Adipocyte (in vitro differentiated cells): ENCODE measurements around the gene MFRP.
A peak's percentile ranks its signal among the peaks of the same experiment; 100 is the strongest.

Experiments
- DNase-seq: peaks from one replicate; pipeline ENCODE4 v3.0.0-alpha.2; 2015; ENCODE audit warnings: low read depth
- H3K27me3 ChIP-seq: replicated peaks from 2 replicates; pipeline ENCODE4 v1.7.0; 2013; ENCODE audit warnings: mild to moderate bottlenecking, low read length, moderate library complexity; ENCODE audit not compliant: control insufficient read depth, insufficient read depth
- H3K36me3 ChIP-seq: 2 replicates; pipeline ENCODE4 v1.7.0; 2013; ENCODE audit warnings: low read length, mild to moderate bottlenecking, moderate library complexity; ENCODE audit not compliant: control insufficient read depth, insufficient read depth, severe bottlenecking
- H3K4me1 ChIP-seq: 2 replicates; pipeline ENCODE4 v1.7.0; 2013; ENCODE audit warnings: mild to moderate bottlenecking, low read length, moderate library complexity; ENCODE audit not compliant: control insufficient read depth, insufficient read depth
- H3K4me3 ChIP-seq: 2 replicates; pipeline ENCODE4 v1.7.0; 2013; ENCODE audit warnings: mild to moderate bottlenecking, low read length, moderate library complexity
- H3K9ac ChIP-seq: 2 replicates; pipeline ENCODE4 v1.7.0; 2013; ENCODE audit warnings: mild to moderate bottlenecking, low read length, moderate library complexity
- H3K9me3 ChIP-seq: 2 replicates; pipeline ENCODE4 v1.7.0; 2013; ENCODE audit warnings: mild to moderate bottlenecking, low read length, moderate library complexity; ENCODE audit not compliant: control insufficient read depth

The MFRP gene

GRCh38 chr11:119362741-119363080, 16.2 kb upstream of the MFRP start:
- no peaks in the 10 kb centered on the region for H3K27me3 ChIP-seq
- no peaks in the 10 kb centered on the region for H3K9me3 ChIP-seq
- peaks cover 49% of the 10 kb centered on the region for H3K4me1 ChIP-seq
- no peak overlapping the region for H3K4me3 ChIP-seq
- peaks cover 3% of the 10 kb centered on the region for H3K36me3 ChIP-seq
- H3K9ac ChIP-seq: no peak overlapping the region
- DNase-seq: no peak

GRCh38 chr11:119361941-119362725, 15.6 kb upstream of the MFRP start:
- Histone ChIP-seq H3K27me3 (no peaks in the 10 kb centered on the region), H3K9ac (no peak overlapping the region)

GRCh38 chr11:119361056-119361787, 14.7 kb upstream of the MFRP start:
- no peaks in the 10 kb centered on the region for H3K9me3 ChIP-seq
- H3K9ac ChIP-seq: no peak overlapping the region
- peak; percentile 83 for DNase-seq
- peaks cover 3% of the 10 kb centered on the region for H3K36me3 ChIP-seq
- no peaks in the 10 kb centered on the region for H3K27me3 ChIP-seq
- H3K4me1 ChIP-seq: peaks cover 50% of the 10 kb centered on the region
- H3K4me3 ChIP-seq: no peak overlapping the region

More at GRCh38 chr11:119361941-119362725, 15.6 kb upstream of the MFRP start:
- H3K4me1 ChIP-seq: peaks cover 47% of the 10 kb centered on the region
- H3K9me3 ChIP-seq: no peaks in the 10 kb centered on the region
- no peak for DNase-seq
- H3K4me3 ChIP-seq: no peak overlapping the region
- peaks cover 3% of the 10 kb centered on the region for H3K36me3 ChIP-seq

GRCh38 chr11:119359365-119360214, 13.1 kb upstream of the MFRP start:
- Histone ChIP-seq H3K9ac (no peak overlapping the region), H3K36me3 (peaks cover 3% of the 10 kb centered on the region), H3K27me3 (no peaks in the 10 kb centered on the region), H3K4me3 (no peak overlapping the region), H3K9me3 (no peaks in the 10 kb centered on the region), H3K4me1 (peaks cover 44% of the 10 kb centered on the region)
- DNase-seq: no peak

GRCh38 chr11:119357074-119357473, 10.6 kb upstream of the MFRP start:
- Histone ChIP-seq H3K9ac (peak overlapping the region; percentile 86), H3K36me3 (peaks cover 3% of the 10 kb centered on the region), H3K4me1 (peaks cover 25% of the 10 kb centered on the region), H3K27me3 (peaks cover 6% of the 10 kb centered on the region), H3K9me3 (no peaks in the 10 kb centered on the region), H3K4me3 (no peak overlapping the region)
- no peak for DNase-seq

GRCh38 chr11:119356349-119357031, 10.0 kb upstream of the MFRP start:
- H3K36me3 ChIP-seq: peaks cover 3% of the 10 kb centered on the region
- peak overlapping the region; percentile 85 for H3K4me3 ChIP-seq
- peak; percentile 93 for DNase-seq

GRCh38 chr11:119355091-119355843, 8.8 kb upstream of the MFRP start:
- H3K27me3 ChIP-seq: peaks cover 20% of the 10 kb centered on the region
- no peak overlapping the region for H3K9ac ChIP-seq
- peaks cover 3% of the 10 kb centered on the region for H3K36me3 ChIP-seq
- DNase-seq: no peak
- no peak overlapping the region for H3K4me3 ChIP-seq
- H3K4me1 ChIP-seq: peaks cover 12% of the 10 kb centered on the region
- no peaks in the 10 kb centered on the region for H3K9me3 ChIP-seq

More at GRCh38 chr11:119356349-119357031, 10.0 kb upstream of the MFRP start:
- H3K27me3 ChIP-seq: peaks cover 12% of the 10 kb centered on the region
- peaks cover 19% of the 10 kb centered on the region for H3K4me1 ChIP-seq
- H3K9ac ChIP-seq: peak overlapping the region; percentile 86
- H3K9me3 ChIP-seq: no peaks in the 10 kb centered on the region

- no peaks in the 10 kb centered on the region for H3K36me3 ChIP-seq
- DNase-seq: no peak
- H3K27me3 ChIP-seq: peaks cover 23% of the 10 kb centered on the region
- H3K9ac ChIP-seq: no peak overlapping the region
- no peak overlapping the region for H3K4me3 ChIP-seq
- H3K4me1 ChIP-seq: peaks cover 6% of the 10 kb centered on the region
- H3K9me3 ChIP-seq: no peaks in the 10 kb centered on the region
These were observed 6.4 kb upstream of the MFRP start for GRCh38 chr11:119352857-119353260.

GRCh38 chr11:119351232-119351631, 4.7 kb upstream of the MFRP start:
- no peak for DNase-seq
- Histone ChIP-seq H3K9ac (no peak overlapping the region), H3K4me3 (no peak overlapping the region), H3K27me3 (peaks cover 23% of the 10 kb centered on the region), H3K36me3 (no peaks in the 10 kb centered on the region), H3K9me3 (no peaks in the 10 kb centered on the region), H3K4me1 (peaks cover 15% of the 10 kb centered on the region)

GRCh38 chr11:119350302-119350701, 3.8 kb upstream of the MFRP start:
- Histone ChIP-seq H3K36me3 (no peaks in the 10 kb centered on the region), H3K4me1 (peaks cover 15% of the 10 kb centered on the region), H3K9me3 (no peaks in the 10 kb centered on the region), H3K9ac (no peak overlapping the region), H3K27me3 (peaks cover 23% of the 10 kb centered on the region), H3K4me3 (no peak overlapping the region)
- no peak for DNase-seq
